GM12878 (cell line): ENCODE results near the gene ITPRIPL2. TPM values are rescaled to one million over a fixed set of nuclear protein-coding genes. Genes with fewer than 3 reads are reported as not detected.

Experiments
- CTCF ChIP-seq, 3 experiments: IDR thresholded peaks in 2 of 3; conservative IDR thresholded peaks in 1 of 3; 2 replicates each; pipeline ENCODE4 v1.5.1; 2011; ENCODE audit warnings: low read depth in 3 of 3, low read length in 3 of 3, mild to moderate bottlenecking in 3 of 3, control low read depth in 2 of 3, moderate library complexity in 2 of 3, inconsistent platforms in 1 of 3, mixed read lengths in 1 of 3; ENCODE audit not compliant: control insufficient read depth in 2 of 3, insufficient read depth in 1 of 3; ENCODE audit errors: extremely low read depth in 1 of 3
- FOXK2 ChIP-seq: fragments of 450-650 bp; IDR thresholded peaks from 2 replicates; pipeline ENCODE4 v1.6.1; 2017; ENCODE audit warnings: mild to moderate bottlenecking, moderate library complexity
- GATAD2B ChIP-seq: fragments of 450-650 bp; conservative IDR thresholded peaks from 2 replicates; pipeline ENCODE4 v1.6.1; 2017; ENCODE audit warnings: low read depth, mild to moderate bottlenecking, moderate library complexity
- IRF3 ChIP-seq: fragments of 450-650 bp; IDR thresholded peaks from 2 replicates; pipeline ENCODE4 v1.6.1; 2014; ENCODE audit warnings: mild to moderate bottlenecking
- NKRF ChIP-seq: fragments of 450-650 bp; conservative IDR thresholded peaks from 2 replicates; pipeline ENCODE4 v1.6.1; 2017; ENCODE audit warnings: mild to moderate bottlenecking, moderate library complexity
- PAX8 ChIP-seq: fragments of 450-650 bp; IDR thresholded peaks from 2 replicates; pipeline ENCODE4 v1.6.1; 2017; ENCODE audit warnings: mild to moderate bottlenecking, moderate library complexity
- POLR2AphosphoS2 ChIP-seq: IDR thresholded peaks from 2 replicates; pipeline ENCODE4 v1.6.1; 2011; ENCODE audit warnings: low read depth, mild to moderate bottlenecking, low read length, improper control_type of control experiment, moderate library complexity
- USF2 ChIP-seq: IDR thresholded peaks from 2 replicates; pipeline ENCODE4 v1.6.1; 2011; ENCODE audit warnings: low read depth, low read length, improper control_type of control experiment, borderline replicate concordance
- ZBED1 ChIP-seq: IDR thresholded peaks from 2 replicates; pipeline ENCODE4 v1.6.1; 2016; ENCODE audit warnings: borderline replicate concordance
- ZBTB33 ChIP-seq: fragments of 450-650 bp; IDR thresholded peaks from 2 replicates; pipeline ENCODE4 v1.6.1; 2017; ENCODE audit warnings: mild to moderate bottlenecking
- ZBTB40 ChIP-seq: fragments of 450-650 bp; IDR thresholded peaks from 2 replicates; pipeline ENCODE4 v1.6.1; 2016; ENCODE audit warnings: mild to moderate bottlenecking, moderate library complexity, borderline replicate concordance
- ZNF207 ChIP-seq: fragments of 450-650 bp; IDR thresholded peaks from 2 replicates; pipeline ENCODE4 v1.6.1; 2014; ENCODE audit warnings: antibody characterized with exemption, mild to moderate bottlenecking, borderline replicate concordance
- ZZZ3 ChIP-seq: IDR thresholded peaks from 2 replicates; pipeline ENCODE4 v1.6.1; 2011; ENCODE audit warnings: low read depth; ENCODE audit not compliant: control insufficient read depth, insufficient read length
- polyA plus RNA-seq, 11 experiments: library from polyadenylated mRNA; depleted of rRNA in 4 of 11; unstranded in 6 of 11; stranded (reverse) in 5 of 11; fragments of >200 nt; fragmentation: Nextera tagmentation in 4 of 11; fragmentation: Illumina TruSeq in 1 of 11; extraction: Ambion mirVana in 4 of 11; extraction: Trizol in 1 of 11; gene quantifications; 1 replicate in 1 of 11; 2 replicates in 10 of 11; pipeline versions ENCODE4 v1.2.1 to v1.2.3, GENCODE V29; 2011 to 2016; ENCODE audit warnings: inconsistent platforms in 2 of 11, missing spikeins in 2 of 11, low read depth in 1 of 11
- total RNA-seq, 4 experiments: library from RNA; depleted of rRNA in 3 of 4; stranded (reverse); fragments of >200 nt in 3 of 4; fragmentation: Illumina TruSeq in 1 of 4; extraction: Trizol in 1 of 4; gene quantifications; 2 replicates each; pipeline versions ENCODE4 v1.2.1 to v1.2.3, GENCODE V29; 2013 to 2021

ITPRIPL2 gene
- total and polyA plus RNA-seq, 10 of the 15 experiments (the other 5 are each of a cell fraction or from before 2014, with no cell fraction given) = 0.48 to 14.3 (median 3.5) TPM

- no peak for TF ChIP-seq ZBTB40
- no peak for TF ChIP-seq POLR2AphosphoS2
- TF ChIP-seq ZZZ3 = no peak
- no peak for TF ChIP-seq ZNF207
- TF ChIP-seq IRF3 = no peak
- no peak for TF ChIP-seq ZBTB33
- TF ChIP-seq CTCF (IDR thresholded peaks at IDR 0.05 in 2 of 3, conservative IDR thresholded peaks at IDR 0.05 in 1 of 3; ENCODE audit: control insufficient read depth in 2 of 3, extremely low read depth in 1 of 3, insufficient read depth in 1 of 3, low read depth in 3 of 3, low read length in 3 of 3) = no peak
- TF ChIP-seq FOXK2 = no peak
- TF ChIP-seq PAX8 = no peak
- TF ChIP-seq GATAD2B = peak; percentile 53; the same call in 1 of the 2 replicates
- TF ChIP-seq USF2 = no peak
- TF ChIP-seq NKRF = no peak
- TF ChIP-seq ZBED1 = peak; percentile 35; the same call in 1 of the 2 replicates
These were observed 13.9 kb downstream of the ITPRIPL2 start (continued) for GRCh38 chr16:19127674-19128131.
